ENCODE data around the gene PRM1. TPM values are rescaled to one million over a fixed set of nuclear protein-coding genes. Genes with fewer than 3 reads are reported as not detected.

PRM1 gene
- total RNA-seq, 1 experiment from 2014 or later: 0.48 TPM

DNA sequence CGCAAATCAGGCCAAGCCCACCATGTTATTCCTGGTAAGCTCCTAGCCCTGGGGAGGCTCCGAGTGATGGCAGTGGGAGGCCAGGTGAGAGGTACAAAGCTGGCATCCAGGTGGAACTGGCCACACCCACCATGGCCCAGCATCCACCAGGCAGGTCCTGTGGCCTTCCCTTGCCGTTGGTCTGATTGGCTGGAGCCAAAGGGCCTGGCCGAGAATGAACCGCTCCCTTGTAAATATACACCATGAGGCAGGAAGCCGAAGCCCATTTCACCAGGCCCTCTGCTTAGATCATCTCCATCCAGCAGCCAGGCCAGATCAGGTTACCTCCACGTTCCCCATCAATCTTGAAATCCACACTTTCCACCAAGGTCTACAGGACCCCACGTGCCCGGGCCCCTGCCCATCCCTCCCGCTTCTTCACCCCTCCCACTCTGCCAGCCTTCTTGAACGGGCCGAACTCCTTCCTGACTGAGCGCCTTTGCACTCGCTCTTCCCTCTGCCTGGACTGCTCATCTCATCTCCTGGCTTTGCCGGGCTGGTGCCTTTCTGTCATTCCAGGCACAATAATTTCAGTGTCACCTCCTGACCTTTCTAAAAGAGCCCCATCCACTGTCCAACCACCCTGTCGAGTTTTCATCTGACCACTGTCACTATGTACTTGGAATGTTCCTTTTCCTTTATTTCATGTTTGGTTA, 30.9 kb downstream of the PRM1 start (continued):
- TF ChIP-seq AR (CRISPR knock-in tag; IDR thresholded peaks at IDR 0.05): 0 out of 2 replicates have a peak, but pooled peaks have one; percentile 2
- TF ChIP-seq NR2C2 (CRISPR knock-in tag; IDR thresholded peaks at IDR 0.05): no peak
- TF ChIP-seq NFYB (CRISPR knock-in tag; conservative IDR thresholded peaks at IDR 0.05; ENCODE audit: low read depth): no peak
- no peak for TF ChIP-seq SOX15 (CRISPR knock-in tag; IDR thresholded peaks at IDR 0.05)
- TF ChIP-seq SMAD3 (CRISPR knock-in tag; IDR thresholded peaks at IDR 0.05; ENCODE audit: borderline replicate concordance): no peak
- TF ChIP-seq, protein P1, sequence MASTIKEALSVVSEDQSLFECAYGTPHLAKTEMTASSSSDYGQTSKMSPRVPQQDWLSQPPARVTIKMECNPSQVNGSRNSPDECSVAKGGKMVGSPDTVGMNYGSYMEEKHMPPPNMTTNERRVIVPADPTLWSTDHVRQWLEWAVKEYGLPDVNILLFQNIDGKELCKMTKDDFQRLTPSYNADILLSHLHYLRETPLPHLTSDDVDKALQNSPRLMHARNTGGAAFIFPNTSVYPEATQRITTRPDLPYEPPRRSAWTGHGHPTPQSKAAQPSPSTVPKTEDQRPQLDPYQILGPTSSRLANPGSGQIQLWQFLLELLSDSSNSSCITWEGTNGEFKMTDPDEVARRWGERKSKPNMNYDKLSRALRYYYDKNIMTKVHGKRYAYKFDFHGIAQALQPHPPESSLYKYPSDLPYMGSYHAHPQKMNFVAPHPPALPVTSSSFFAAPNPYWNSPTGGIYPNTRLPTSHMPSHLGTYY (CRISPR knock-in tag; IDR thresholded peaks at IDR 0.05): peak; percentile 70; the same call in 1 of the 2 replicates
- TF ChIP-seq ZNF671 (CRISPR knock-in tag; IDR thresholded peaks at IDR 0.05): no peak
- no peak for TF ChIP-seq PREB (CRISPR knock-in tag; IDR thresholded peaks at IDR 0.05; ENCODE audit: borderline replicate concordance)
- TF ChIP-seq, protein P2, sequence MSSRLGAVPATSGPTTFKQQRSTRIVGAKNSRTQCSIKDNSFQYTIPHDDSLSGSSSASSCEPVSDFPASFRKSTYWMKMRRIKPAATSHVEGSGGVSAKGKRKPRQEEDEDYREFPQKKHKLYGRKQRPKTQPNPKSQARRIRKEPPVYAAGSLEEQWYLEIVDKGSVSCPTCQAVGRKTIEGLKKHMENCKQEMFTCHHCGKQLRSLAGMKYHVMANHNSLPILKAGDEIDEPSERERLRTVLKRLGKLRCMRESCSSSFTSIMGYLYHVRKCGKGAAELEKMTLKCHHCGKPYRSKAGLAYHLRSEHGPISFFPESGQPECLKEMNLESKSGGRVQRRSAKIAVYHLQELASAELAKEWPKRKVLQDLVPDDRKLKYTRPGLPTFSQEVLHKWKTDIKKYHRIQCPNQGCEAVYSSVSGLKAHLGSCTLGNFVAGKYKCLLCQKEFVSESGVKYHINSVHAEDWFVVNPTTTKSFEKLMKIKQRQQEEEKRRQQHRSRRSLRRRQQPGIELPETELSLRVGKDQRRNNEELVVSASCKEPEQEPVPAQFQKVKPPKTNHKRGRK (CRISPR knock-in tag; IDR thresholded peaks at IDR 0.05; ENCODE audit: borderline replicate concordance): no peak
- no peak for TF ChIP-seq MYBL2 (CRISPR knock-in tag; IDR thresholded peaks at IDR 0.05)
- TF ChIP-seq IRF2 (CRISPR knock-in tag; IDR thresholded peaks at IDR 0.05; ENCODE audit: borderline replicate concordance, low read depth): no peak
- TF ChIP-seq, protein P3, sequence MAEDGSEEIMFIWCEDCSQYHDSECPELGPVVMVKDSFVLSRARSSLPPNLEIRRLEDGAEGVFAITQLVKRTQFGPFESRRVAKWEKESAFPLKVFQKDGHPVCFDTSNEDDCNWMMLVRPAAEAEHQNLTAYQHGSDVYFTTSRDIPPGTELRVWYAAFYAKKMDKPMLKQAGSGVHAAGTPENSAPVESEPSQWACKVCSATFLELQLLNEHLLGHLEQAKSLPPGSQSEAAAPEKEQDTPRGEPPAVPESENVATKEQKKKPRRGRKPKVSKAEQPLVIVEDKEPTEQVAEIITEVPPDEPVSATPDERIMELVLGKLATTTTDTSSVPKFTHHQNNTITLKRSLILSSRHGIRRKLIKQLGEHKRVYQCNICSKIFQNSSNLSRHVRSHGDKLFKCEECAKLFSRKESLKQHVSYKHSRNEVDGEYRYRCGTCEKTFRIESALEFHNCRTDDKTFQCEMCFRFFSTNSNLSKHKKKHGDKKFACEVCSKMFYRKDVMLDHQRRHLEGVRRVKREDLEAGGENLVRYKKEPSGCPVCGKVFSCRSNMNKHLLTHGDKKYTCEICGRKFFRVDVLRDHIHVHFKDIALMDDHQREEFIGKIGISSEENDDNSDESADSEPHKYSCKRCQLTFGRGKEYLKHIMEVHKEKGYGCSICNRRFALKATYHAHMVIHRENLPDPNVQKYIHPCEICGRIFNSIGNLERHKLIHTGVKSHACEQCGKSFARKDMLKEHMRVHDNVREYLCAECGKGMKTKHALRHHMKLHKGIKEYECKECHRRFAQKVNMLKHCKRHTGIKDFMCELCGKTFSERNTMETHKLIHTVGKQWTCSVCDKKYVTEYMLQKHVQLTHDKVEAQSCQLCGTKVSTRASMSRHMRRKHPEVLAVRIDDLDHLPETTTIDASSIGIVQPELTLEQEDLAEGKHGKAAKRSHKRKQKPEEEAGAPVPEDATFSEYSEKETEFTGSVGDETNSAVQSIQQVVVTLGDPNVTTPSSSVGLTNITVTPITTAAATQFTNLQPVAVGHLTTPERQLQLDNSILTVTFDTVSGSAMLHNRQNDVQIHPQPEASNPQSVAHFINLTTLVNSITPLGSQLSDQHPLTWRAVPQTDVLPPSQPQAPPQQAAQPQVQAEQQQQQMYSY (CRISPR knock-in tag; IDR thresholded peaks at IDR 0.05): no peak
- TF ChIP-seq, protein P4, sequence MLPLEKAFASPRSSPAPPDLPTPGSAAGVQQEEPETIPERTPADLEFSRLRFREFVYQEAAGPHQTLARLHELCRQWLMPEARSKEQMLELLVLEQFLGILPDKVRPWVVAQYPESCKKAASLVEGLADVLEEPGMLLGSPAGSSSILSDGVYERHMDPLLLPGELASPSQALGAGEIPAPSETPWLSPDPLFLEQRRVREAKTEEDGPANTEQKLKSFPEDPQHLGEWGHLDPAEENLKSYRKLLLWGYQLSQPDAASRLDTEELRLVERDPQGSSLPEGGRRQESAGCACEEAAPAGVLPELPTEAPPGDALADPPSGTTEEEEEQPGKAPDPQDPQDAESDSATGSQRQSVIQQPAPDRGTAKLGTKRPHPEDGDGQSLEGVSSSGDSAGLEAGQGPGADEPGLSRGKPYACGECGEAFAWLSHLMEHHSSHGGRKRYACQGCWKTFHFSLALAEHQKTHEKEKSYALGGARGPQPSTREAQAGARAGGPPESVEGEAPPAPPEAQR (CRISPR knock-in tag; IDR thresholded peaks at IDR 0.05): no peak
- TF ChIP-seq CREB1 (CRISPR knock-in tag; IDR thresholded peaks at IDR 0.05): no peak
- TF ChIP-seq, protein P5, sequence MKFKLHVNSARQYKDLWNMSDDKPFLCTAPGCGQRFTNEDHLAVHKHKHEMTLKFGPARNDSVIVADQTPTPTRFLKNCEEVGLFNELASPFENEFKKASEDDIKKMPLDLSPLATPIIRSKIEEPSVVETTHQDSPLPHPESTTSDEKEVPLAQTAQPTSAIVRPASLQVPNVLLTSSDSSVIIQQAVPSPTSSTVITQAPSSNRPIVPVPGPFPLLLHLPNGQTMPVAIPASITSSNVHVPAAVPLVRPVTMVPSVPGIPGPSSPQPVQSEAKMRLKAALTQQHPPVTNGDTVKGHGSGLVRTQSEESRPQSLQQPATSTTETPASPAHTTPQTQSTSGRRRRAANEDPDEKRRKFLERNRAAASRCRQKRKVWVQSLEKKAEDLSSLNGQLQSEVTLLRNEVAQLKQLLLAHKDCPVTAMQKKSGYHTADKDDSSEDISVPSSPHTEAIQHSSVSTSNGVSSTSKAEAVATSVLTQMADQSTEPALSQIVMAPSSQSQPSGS (CRISPR knock-in tag; IDR thresholded peaks at IDR 0.05; ENCODE audit: borderline replicate concordance, low read depth): no peak

Measured in WTC11 (cell line).